ENCODE measurements around the gene SLC14A1.
A peak's percentile ranks its signal among the peaks of the same experiment; 100 is the strongest.

SLC14A1 gene

GRCh38 chr18:45777393-45777792, 53.4 kb downstream of the SLC14A1 start:
- DNase-seq = no peak

DNA sequence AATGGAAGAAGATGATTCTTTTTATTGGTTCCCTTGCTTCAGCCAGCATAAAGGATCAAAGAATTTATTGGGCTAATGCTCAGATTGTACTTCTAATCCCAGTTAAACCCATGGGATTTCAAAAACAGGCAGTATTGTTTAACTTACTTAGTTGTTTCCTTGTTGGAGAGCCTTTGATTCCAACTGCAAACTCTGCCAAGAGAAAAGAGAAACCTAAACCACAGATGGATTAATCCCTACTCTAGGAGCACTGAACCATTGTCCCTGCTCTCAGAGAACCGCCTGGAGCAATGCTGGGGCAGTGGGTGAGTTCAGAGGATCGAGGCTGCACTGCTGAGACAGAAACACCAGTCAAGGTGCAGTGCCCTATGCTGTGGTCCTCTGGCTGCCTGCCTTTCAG, 56.6 kb downstream of the SLC14A1 start:
- H3K27ac ChIP-seq (ENCODE audit: insufficient read depth in 1 of 2, low read depth in 1 of 2, low read length in 2 of 2, poor library complexity in 1 of 2, severe bottlenecking in 2 of 2) = no peak overlapping the region
- H3K9me3 ChIP-seq (ENCODE audit: control extremely low read depth in 1 of 5, control insufficient read depth in 4 of 5, insufficient read depth in 2 of 5, low read depth in 1 of 5, low read length in 4 of 5) = no peaks in the 10 kb centered on the region
- ChIA-PET POLR2A (no interaction called here), CTCF (no interaction called here)
- no peak for DNase-seq
- H3K36me3 ChIP-seq (ENCODE audit: control insufficient read depth in 4 of 4, insufficient read depth in 4 of 4, low read length in 3 of 4) = no peaks in the 10 kb centered on the region
- no peak overlapping the region for H3K4me3 ChIP-seq (ENCODE audit: control insufficient read depth in 1 of 7, extremely low read depth in 1 of 7, insufficient read depth in 4 of 7, low read depth in 2 of 7, low read length in 6 of 7)
- peaks cover 4 to 13% (median 9%) of the 10 kb centered on the region in 4 experiments for H3K4me1 ChIP-seq (ENCODE audit: control extremely low read depth in 1 of 4, control insufficient read depth in 4 of 4, insufficient read depth in 4 of 4, low read length in 3 of 4)
- WGBS (ENCODE audit: insufficient coverage) = 80% methylated on average over 1 of the region's 2 CpGs
- H3K27me3 ChIP-seq (replicated peaks in 2 of 5; ENCODE audit: control insufficient read depth in 4 of 5, insufficient read depth in 5 of 5, low read length in 4 of 5) = no peaks in the 10 kb centered on the region

More at GRCh38 chr18:45777393-45777792, 53.4 kb downstream of the SLC14A1 start:
- Histone ChIP-seq H3K36me3 (ENCODE audit: control insufficient read depth in 4 of 4, insufficient read depth in 4 of 4, low read length in 3 of 4) (no peaks in the 10 kb centered on the region), H3K4me3 (ENCODE audit: control insufficient read depth in 1 of 7, extremely low read depth in 1 of 7, insufficient read depth in 4 of 7, low read depth in 2 of 7, low read length in 6 of 7) (no peak overlapping the region), H3K4me1 (ENCODE audit: control extremely low read depth in 1 of 4, control insufficient read depth in 4 of 4, insufficient read depth in 4 of 4, low read length in 3 of 4) (peaks cover 4 to 22% (median 16%) of the 10 kb centered on the region in 4 experiments), H3K9me3 (ENCODE audit: control extremely low read depth in 1 of 5, control insufficient read depth in 4 of 5, insufficient read depth in 2 of 5, low read depth in 1 of 5, low read length in 4 of 5) (no peaks in the 10 kb centered on the region), H3K27ac (ENCODE audit: insufficient read depth in 1 of 2, low read depth in 1 of 2, low read length in 2 of 2, poor library complexity in 1 of 2, severe bottlenecking in 2 of 2) (no peak overlapping the region), H3K27me3 (replicated peaks in 2 of 5; ENCODE audit: control insufficient read depth in 4 of 5, insufficient read depth in 5 of 5, low read length in 4 of 5) (no peaks in the 10 kb centered on the region)
- WGBS (ENCODE audit: insufficient coverage) = no CpG with 5 or more reads among the region's 1 CpG
- CTCF ChIA-PET = interaction anchor here (0.8 to 3.6 kb wide), 7 partner anchors 8 to 62 kb away, joined by 3 to 17 read pairs (median 4); no protein-coding TSS in a partner anchor
- POLR2A ChIA-PET = interaction anchor here (0.6 to 0.7 kb wide), 2 partner anchors 45 to 191 kb away, joined by 3 to 4 read pairs; no protein-coding TSS in a partner anchor

DNA sequence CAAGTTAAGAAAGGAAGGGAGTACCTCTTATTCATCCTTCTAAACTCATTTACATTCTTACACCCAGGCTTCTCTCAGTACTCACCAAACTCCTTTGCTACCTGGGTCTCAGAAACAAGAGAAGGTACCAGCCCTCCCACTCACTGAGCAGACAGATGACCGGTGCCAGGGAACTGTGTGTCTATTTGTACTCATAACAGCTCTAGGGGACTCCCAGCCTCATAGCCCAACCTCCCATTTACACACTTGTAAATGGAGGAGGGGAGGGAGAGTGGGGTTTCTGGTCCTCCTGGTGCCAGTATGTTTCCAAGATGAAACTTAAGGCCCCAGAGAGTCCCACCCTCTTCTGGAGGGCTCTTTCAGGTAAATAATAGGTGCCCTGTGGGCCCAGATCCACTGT, 58.7 kb downstream of the SLC14A1 start:
- no peak for DNase-seq
- Histone ChIP-seq H3K4me1 (ENCODE audit: control extremely low read depth in 1 of 4, control insufficient read depth in 4 of 4, insufficient read depth in 4 of 4, low read length in 3 of 4) (peaks cover 0 to 7% (median 5%) of the 10 kb centered on the region in 4 experiments), H3K36me3 (ENCODE audit: control insufficient read depth in 4 of 4, insufficient read depth in 4 of 4, low read length in 3 of 4) (no peaks in the 10 kb centered on the region), H3K9me3 (ENCODE audit: control extremely low read depth in 1 of 5, control insufficient read depth in 4 of 5, insufficient read depth in 2 of 5, low read depth in 1 of 5, low read length in 4 of 5) (no peaks in the 10 kb centered on the region), H3K4me3 (ENCODE audit: control insufficient read depth in 1 of 7, extremely low read depth in 1 of 7, insufficient read depth in 4 of 7, low read depth in 2 of 7, low read length in 6 of 7) (no peak overlapping the region), H3K27me3 (replicated peaks in 2 of 5; ENCODE audit: control insufficient read depth in 4 of 5, insufficient read depth in 5 of 5, low read length in 4 of 5) (no peaks in the 10 kb centered on the region), H3K27ac (ENCODE audit: insufficient read depth in 1 of 2, low read depth in 1 of 2, low read length in 2 of 2, poor library complexity in 1 of 2, severe bottlenecking in 2 of 2) (no peak overlapping the region)
- ChIA-PET CTCF (no interaction called here), POLR2A (no interaction called here)
- no CpG with 5 or more reads among the region's 1 CpG for WGBS (ENCODE audit: insufficient coverage)

DNA sequence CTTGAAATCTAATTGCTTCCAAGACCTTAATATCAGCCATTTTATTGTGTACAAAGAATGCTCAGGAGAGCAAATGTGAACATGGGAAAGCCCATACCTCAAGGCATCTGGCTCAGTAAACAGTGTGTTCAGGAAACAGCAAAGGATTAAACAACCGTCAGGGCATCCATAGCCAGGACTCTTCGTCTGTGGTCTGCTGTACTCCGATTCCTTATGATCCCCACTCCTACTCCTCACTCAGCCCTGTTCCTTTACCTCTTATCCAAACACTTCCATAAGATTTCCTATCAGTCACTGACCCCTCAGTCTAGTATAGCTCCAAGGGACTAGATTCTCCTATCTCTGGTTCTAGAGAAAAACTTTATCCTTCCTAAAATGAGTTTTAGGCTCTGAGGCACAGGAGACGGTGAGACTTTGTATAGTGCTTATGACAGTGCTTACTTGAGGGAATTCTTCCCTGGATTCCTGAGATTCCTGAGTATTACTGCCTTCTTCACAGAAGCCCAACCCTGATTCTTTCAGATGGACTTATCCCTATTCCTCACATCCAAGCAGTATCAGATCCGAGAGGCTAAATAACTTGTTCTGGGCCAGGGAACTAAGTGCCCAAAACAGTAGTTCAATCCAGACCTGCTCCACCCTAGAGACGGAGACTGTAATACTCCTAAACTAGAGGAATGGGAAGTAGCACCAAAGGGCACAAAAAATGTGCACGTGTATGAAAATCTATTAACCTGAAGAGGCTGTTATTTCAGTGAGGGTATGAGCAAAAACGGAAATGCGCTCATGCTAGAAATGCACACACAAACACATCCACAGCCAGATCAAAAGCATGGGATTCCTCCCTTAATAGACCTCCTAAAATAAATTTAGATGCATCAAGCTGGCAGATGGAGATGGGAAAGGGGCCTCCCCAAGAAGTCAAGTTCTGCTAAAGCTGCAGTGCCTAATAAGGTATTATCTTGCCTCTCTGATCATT, 59.4 kb downstream of the SLC14A1 start:
- H3K27me3 ChIP-seq (replicated peaks in 2 of 5; ENCODE audit: control insufficient read depth in 4 of 5, insufficient read depth in 5 of 5, low read length in 4 of 5) = no peaks in the 10 kb centered on the region
- no peaks in the 10 kb centered on the region for H3K9me3 ChIP-seq (ENCODE audit: control extremely low read depth in 1 of 5, control insufficient read depth in 4 of 5, insufficient read depth in 2 of 5, low read depth in 1 of 5, low read length in 4 of 5)
- no peak overlapping the region for H3K27ac ChIP-seq (ENCODE audit: insufficient read depth in 1 of 2, low read depth in 1 of 2, low read length in 2 of 2, poor library complexity in 1 of 2, severe bottlenecking in 2 of 2)
- 93% methylated on average over 6 of the region's 9 CpGs for WGBS (ENCODE audit: insufficient coverage)
- no peaks in the 10 kb centered on the region for H3K36me3 ChIP-seq (ENCODE audit: control insufficient read depth in 4 of 4, insufficient read depth in 4 of 4, low read length in 3 of 4)
- peaks cover 0 to 7% (median 5%) of the 10 kb centered on the region in 4 experiments for H3K4me1 ChIP-seq (ENCODE audit: control extremely low read depth in 1 of 4, control insufficient read depth in 4 of 4, insufficient read depth in 4 of 4, low read length in 3 of 4)
- CTCF ChIA-PET = interaction anchor here (1.2 kb wide), 1 partner anchor 56 kb away, joined by 3 read pairs; no protein-coding TSS in a partner anchor
- peak in 1 of 3 donors; percentile 35 for DNase-seq
- H3K4me3 ChIP-seq (ENCODE audit: control insufficient read depth in 1 of 7, extremely low read depth in 1 of 7, insufficient read depth in 4 of 7, low read depth in 2 of 7, low read length in 6 of 7) = no peak overlapping the region
- POLR2A ChIA-PET = no interaction called here

DNA sequence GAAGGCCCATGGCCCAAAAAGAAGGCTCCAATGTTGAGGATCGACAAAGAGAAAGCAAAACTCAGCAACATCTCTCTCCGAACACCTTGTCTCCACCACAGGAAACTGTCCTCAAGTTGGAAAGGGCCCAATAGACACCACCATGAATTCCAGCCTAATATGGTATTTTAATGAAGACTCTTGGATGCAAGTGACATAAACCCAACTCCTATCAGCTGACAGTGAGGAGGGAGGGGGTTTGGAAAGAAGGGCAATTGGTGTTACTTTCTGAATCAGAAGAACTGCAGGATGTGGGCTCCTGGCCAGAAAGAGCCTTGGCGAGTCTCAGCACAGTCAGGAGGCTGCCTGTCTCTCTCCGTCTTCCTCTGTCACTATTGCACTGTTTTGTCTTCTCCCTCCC, 61.2 kb downstream of the SLC14A1 start:
- ChIA-PET CTCF (interaction anchor here (0.8 to 3.1 kb wide), 2 partner anchors 9 to 16 kb away, joined by 3 to 17 read pairs; no protein-coding TSS in a partner anchor), POLR2A (no interaction called here)
- WGBS (ENCODE audit: insufficient coverage) = 11% methylated on average over 3 of the region's 4 CpGs
- Histone ChIP-seq H3K27me3 (replicated peaks in 2 of 5; ENCODE audit: control insufficient read depth in 4 of 5, insufficient read depth in 5 of 5, low read length in 4 of 5) (no peaks in the 10 kb centered on the region), H3K4me3 (ENCODE audit: control insufficient read depth in 1 of 7, extremely low read depth in 1 of 7, insufficient read depth in 4 of 7, low read depth in 2 of 7, low read length in 6 of 7) (peak overlapping the region in 3 of 7 experiments; percentile 33 to 62 (median 34)), H3K27ac (ENCODE audit: insufficient read depth in 1 of 2, low read depth in 1 of 2, low read length in 2 of 2, poor library complexity in 1 of 2, severe bottlenecking in 2 of 2) (no peak overlapping the region), H3K36me3 (ENCODE audit: control insufficient read depth in 4 of 4, insufficient read depth in 4 of 4, low read length in 3 of 4) (no peaks in the 10 kb centered on the region), H3K9me3 (ENCODE audit: control extremely low read depth in 1 of 5, control insufficient read depth in 4 of 5, insufficient read depth in 2 of 5, low read depth in 1 of 5, low read length in 4 of 5) (no peaks in the 10 kb centered on the region), H3K4me1 (ENCODE audit: control extremely low read depth in 1 of 4, control insufficient read depth in 4 of 4, insufficient read depth in 4 of 4, low read length in 3 of 4) (peaks cover 0 to 7% (median 5%) of the 10 kb centered on the region in 4 experiments)
- peak; percentile 23 to 88 (median 77) for DNase-seq

GRCh38 chr18:45786941-45787340, 63.0 kb downstream of the SLC14A1 start:
- WGBS (ENCODE audit: insufficient coverage) = no CpG with 5 or more reads among the region's 3 CpGs
- POLR2A ChIA-PET = no interaction called here
- CTCF ChIA-PET = interaction anchor here (1.3 to 3.1 kb wide), 4 partner anchors 11 to 62 kb away, joined by 3 to 17 read pairs (median 4); no protein-coding TSS in a partner anchor
- Histone ChIP-seq H3K27ac (ENCODE audit: insufficient read depth in 1 of 2, low read depth in 1 of 2, low read length in 2 of 2, poor library complexity in 1 of 2, severe bottlenecking in 2 of 2) (no peak overlapping the region), H3K9me3 (ENCODE audit: control extremely low read depth in 1 of 5, control insufficient read depth in 4 of 5, insufficient read depth in 2 of 5, low read depth in 1 of 5, low read length in 4 of 5) (no peaks in the 10 kb centered on the region), H3K36me3 (ENCODE audit: control insufficient read depth in 4 of 4, insufficient read depth in 4 of 4, low read length in 3 of 4) (no peaks in the 10 kb centered on the region), H3K4me3 (ENCODE audit: control insufficient read depth in 1 of 7, extremely low read depth in 1 of 7, insufficient read depth in 4 of 7, low read depth in 2 of 7, low read length in 6 of 7) (no peak overlapping the region), H3K4me1 (ENCODE audit: control extremely low read depth in 1 of 4, control insufficient read depth in 4 of 4, insufficient read depth in 4 of 4, low read length in 3 of 4) (peaks cover 0 to 11% (median 5%) of the 10 kb centered on the region in 4 experiments), H3K27me3 (replicated peaks in 2 of 5; ENCODE audit: control insufficient read depth in 4 of 5, insufficient read depth in 5 of 5, low read length in 4 of 5) (no peaks in the 10 kb centered on the region)
- no peak for DNase-seq

DNA sequence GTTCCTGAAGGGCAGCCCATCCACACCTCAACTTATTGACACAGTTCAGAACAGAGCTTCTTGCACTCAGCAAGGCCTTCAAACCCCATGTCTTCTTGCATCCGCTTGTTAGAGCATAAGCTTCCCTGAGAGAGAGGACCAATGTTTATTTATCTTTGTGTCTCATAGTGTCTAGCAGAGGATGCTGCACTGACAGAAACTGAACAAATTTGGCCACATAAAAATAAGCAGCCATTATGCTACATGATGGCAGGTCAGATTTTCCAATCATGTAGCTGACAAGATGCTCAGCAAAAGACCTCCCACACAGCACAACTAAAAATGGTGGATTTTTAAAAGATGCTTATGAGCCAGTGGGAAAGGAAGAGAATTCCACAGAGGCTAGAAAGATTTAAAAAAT, 63.4 kb downstream of the SLC14A1 start:
- DNase-seq = no peak
- WGBS (ENCODE audit: insufficient coverage) = no CpG with 5 or more reads among the region's 1 CpG
- Histone ChIP-seq H3K4me3 (ENCODE audit: control insufficient read depth in 1 of 7, extremely low read depth in 1 of 7, insufficient read depth in 4 of 7, low read depth in 2 of 7, low read length in 6 of 7) (no peak overlapping the region), H3K27ac (ENCODE audit: insufficient read depth in 1 of 2, low read depth in 1 of 2, low read length in 2 of 2, poor library complexity in 1 of 2, severe bottlenecking in 2 of 2) (no peak overlapping the region), H3K4me1 (ENCODE audit: control extremely low read depth in 1 of 4, control insufficient read depth in 4 of 4, insufficient read depth in 4 of 4, low read length in 3 of 4) (peaks cover 0 to 11% (median 5%) of the 10 kb centered on the region in 4 experiments), H3K36me3 (ENCODE audit: control insufficient read depth in 4 of 4, insufficient read depth in 4 of 4, low read length in 3 of 4) (no peaks in the 10 kb centered on the region), H3K27me3 (replicated peaks in 2 of 5; ENCODE audit: control insufficient read depth in 4 of 5, insufficient read depth in 5 of 5, low read length in 4 of 5) (no peaks in the 10 kb centered on the region), H3K9me3 (ENCODE audit: control extremely low read depth in 1 of 5, control insufficient read depth in 4 of 5, insufficient read depth in 2 of 5, low read depth in 1 of 5, low read length in 4 of 5) (no peaks in the 10 kb centered on the region)
- ChIA-PET POLR2A (no interaction called here), CTCF (interaction anchor here (1.3 to 3.1 kb wide), 4 partner anchors 12 to 62 kb away, joined by 3 to 17 read pairs (median 4); no protein-coding TSS in a partner anchor)

Measured in common myeloid progenitor, CD34-positive (primary cell).